Osteoblast (primary cell): ENCODE measurements around the gene CADPS2. TPM values are rescaled to one million over a fixed set of nuclear protein-coding genes. Genes with fewer than 3 reads are reported as not detected.
A peak's percentile ranks its signal among the peaks of the same experiment; 100 is the strongest.

Experiments
- DNase-seq: peaks from one replicate; pipeline ENCODE4 v3.0.0; 2011; ENCODE audit warnings: low spot score, mixed read lengths; ENCODE audit not compliant: insufficient read length; ENCODE audit errors: missing footprints
- H2AFZ ChIP-seq: 2 replicates; pipeline ENCODE4 v1.6.0; 2011; ENCODE audit warnings: mild to moderate bottlenecking, low read length
- H3K27ac ChIP-seq: 2 replicates; pipeline ENCODE4 v1.5.1; 2011; ENCODE audit warnings: mild to moderate bottlenecking, low read depth, low read length, moderate library complexity
- H3K27me3 ChIP-seq: 2 replicates; pipeline ENCODE4 v1.6.0; 2012; ENCODE audit warnings: mild to moderate bottlenecking, control low read depth, inconsistent platforms, low read length, moderate library complexity; ENCODE audit not compliant: insufficient read depth
- H3K36me3 ChIP-seq: 2 replicates; pipeline ENCODE4 v1.5.1; 2011; ENCODE audit warnings: mild to moderate bottlenecking, low read length, control low read depth, moderate library complexity; ENCODE audit not compliant: insufficient read depth
- H3K4me1 ChIP-seq: 2 replicates; pipeline ENCODE4 v1.5.1; 2011; ENCODE audit warnings: mild to moderate bottlenecking, low read length, control low read depth, moderate library complexity; ENCODE audit not compliant: insufficient read depth
- H3K4me2 ChIP-seq: 2 replicates; pipeline ENCODE4 v1.6.0; 2011; ENCODE audit warnings: mild to moderate bottlenecking, low read length; ENCODE audit not compliant: insufficient read depth
- H3K4me3 ChIP-seq: fragments of 200-600 bp; sonication (generic); 3 replicates; pipeline ENCODE4 v1.5.1; 2012; ENCODE audit warnings: mild to moderate bottlenecking, low read length, inconsistent platforms; ENCODE audit not compliant: insufficient read depth
- H3K79me2 ChIP-seq: 2 replicates; pipeline ENCODE4 v1.6.0; 2012; ENCODE audit warnings: mild to moderate bottlenecking, low read length, control low read depth, inconsistent platforms; ENCODE audit not compliant: insufficient read depth
- H3K9me3 ChIP-seq: 2 replicates; pipeline ENCODE4 v1.5.1; 2011; ENCODE audit warnings: low read depth, low read length, control low read depth
- H4K20me1 ChIP-seq: 2 replicates; pipeline ENCODE4 v1.6.0; 2012; ENCODE audit warnings: mild to moderate bottlenecking, low read length, control low read depth; ENCODE audit not compliant: insufficient read depth
- CTCF ChIP-seq: IDR thresholded peaks from 2 replicates; pipeline ENCODE4 v1.5.1; 2011; ENCODE audit warnings: mild to moderate bottlenecking, low read depth, low read length, moderate library complexity; ENCODE audit errors: extremely low read depth
- total RNA-seq: library from RNA; depleted of rRNA; stranded (reverse); fragments of >200 nt; gene quantifications from 2 replicates; pipeline ENCODE4 v1.2.3, GENCODE V29; 2012

The CADPS2 gene
- total RNA-seq, 1 donor, result 21.7 TPM

GRCh38 chr7:122304319-122304975 is 581.8 kb downstream of the CADPS2 start, which contains the start of gene FEZF1:
TSS of gene FEZF1 (minus strand) at chr7:122304750. CDS start at chr7:122304437, 313 bp downstream.
- Histone ChIP-seq H3K9me3 (no peaks in the 10 kb centered on the region), H3K27ac (no peak within 1 kb of the TSS), H2AFZ (no peak within 1 kb of the TSS), H3K4me1 (no peaks in the 10 kb centered on the region), H3K4me2 (no peak within 1 kb of the TSS), H3K36me3 (no peaks in the 10 kb centered on the region), H3K79me2 (no peaks in the 10 kb centered on the region), H3K27me3 (peaks cover 98% of the 10 kb centered on the region), H4K20me1 (no peaks in the 10 kb centered on the region), H3K4me3 (no peak within 1 kb of the TSS)
- peak; percentile 87 for DNase-seq
- TF ChIP-seq CTCF, result no peak

GRCh38 chr7:122303531-122304318 is 582.5 kb downstream of the CADPS2 start:
- no peak for TF ChIP-seq CTCF
- H3K27me3 ChIP-seq, result peaks cover 98% of the 10 kb centered on the region
- no peak overlapping the region for H3K4me2 ChIP-seq

GRCh38 chr7:122302761-122303530 is 583.3 kb downstream of the CADPS2 start:
- Histone ChIP-seq H3K36me3 (no peaks in the 10 kb centered on the region), H3K4me1 (no peaks in the 10 kb centered on the region), H3K79me2 (no peaks in the 10 kb centered on the region), H4K20me1 (no peaks in the 10 kb centered on the region), H3K27me3 (peaks cover 98% of the 10 kb centered on the region), H3K4me3 (no peak overlapping the region), H3K4me2 (no peak overlapping the region), H2AFZ (no peak overlapping the region), H3K27ac (no peak overlapping the region), H3K9me3 (no peaks in the 10 kb centered on the region)
- no peak for TF ChIP-seq CTCF
- peak; percentile 42 for DNase-seq

More at GRCh38 chr7:122303531-122304318, 582.5 kb downstream of the CADPS2 start:
- H3K4me1 ChIP-seq, result no peaks in the 10 kb centered on the region
- H3K79me2 ChIP-seq, result no peaks in the 10 kb centered on the region
- H3K27ac ChIP-seq, result no peak overlapping the region
- no peak overlapping the region for H2AFZ ChIP-seq
- DNase-seq, result peak; percentile 39
- H4K20me1 ChIP-seq, result no peaks in the 10 kb centered on the region
- H3K36me3 ChIP-seq, result no peaks in the 10 kb centered on the region
- no peaks in the 10 kb centered on the region for H3K9me3 ChIP-seq
- H3K4me3 ChIP-seq, result no peak overlapping the region
